ENCODE data around the gene FAM222B. TPM values are rescaled to one million over a fixed set of nuclear protein-coding genes. Genes with fewer than 3 reads are reported as not detected.

FAM222B gene
- 5.5 and 6.9 TPM in 2 replicates for total RNA-seq

- peak; percentile 81 for DNase-seq (ENCODE audit: low read depth)
- peak; percentile 8 for TF ChIP-seq CTCF (IDR thresholded peaks at IDR 0.05; ENCODE audit: insufficient read depth, low read depth, low read length)
- peak within 1 kb of the TSS; percentile 91 for H3K4me3 ChIP-seq (ENCODE audit: low read depth, low read length)
These were observed at the start of gene FAM222B for GRCh38 chr17:28842282-28843012. TSS of gene FAM222B (minus strand) at chr17:28842790. CDS start at chr17:28766667, 76,123 bp downstream.

- TF ChIP-seq CTCF (IDR thresholded peaks at IDR 0.05; ENCODE audit: insufficient read depth, low read depth, low read length) = no peak
- no peak overlapping the region for H3K4me3 ChIP-seq (ENCODE audit: low read depth, low read length)
- DNase-seq (ENCODE audit: low read depth) = no peak
These were observed 49.4 kb upstream of the FAM222B start for GRCh38 chr17:28892024-28892423.

GRCh38 chr17:28891201-28891600 is 48.6 kb upstream of the FAM222B start:
- no peak for TF ChIP-seq CTCF (IDR thresholded peaks at IDR 0.05; ENCODE audit: insufficient read depth, low read depth, low read length)
- H3K4me3 ChIP-seq (ENCODE audit: low read depth, low read length) = no peak overlapping the region
- DNase-seq (ENCODE audit: low read depth) = no peak

- no peak for TF ChIP-seq CTCF (IDR thresholded peaks at IDR 0.05; ENCODE audit: insufficient read depth, low read depth, low read length)
- DNase-seq (ENCODE audit: low read depth) = no peak
- H3K4me3 ChIP-seq (ENCODE audit: low read depth, low read length) = no peak overlapping the region
These were observed 47.4 kb upstream of the FAM222B start for GRCh38 chr17:28889996-28890395.

GRCh38 chr17:28888832-28889231 is 46.2 kb upstream of the FAM222B start:
- H3K4me3 ChIP-seq (ENCODE audit: low read depth, low read length) = no peak overlapping the region
- TF ChIP-seq CTCF (IDR thresholded peaks at IDR 0.05; ENCODE audit: insufficient read depth, low read depth, low read length) = no peak
- no peak for DNase-seq (ENCODE audit: low read depth)

- TF ChIP-seq CTCF (IDR thresholded peaks at IDR 0.05; ENCODE audit: insufficient read depth, low read depth, low read length) = no peak
- no peak for DNase-seq (ENCODE audit: low read depth)
- no peak overlapping the region for H3K4me3 ChIP-seq (ENCODE audit: low read depth, low read length)
These were observed 45.4 kb upstream of the FAM222B start for GRCh38 chr17:28887871-28888471.

All from fibroblast of villous mesenchyme (primary cell).